Measurements from ENCODE around the gene PSORS1C2.

DNA sequence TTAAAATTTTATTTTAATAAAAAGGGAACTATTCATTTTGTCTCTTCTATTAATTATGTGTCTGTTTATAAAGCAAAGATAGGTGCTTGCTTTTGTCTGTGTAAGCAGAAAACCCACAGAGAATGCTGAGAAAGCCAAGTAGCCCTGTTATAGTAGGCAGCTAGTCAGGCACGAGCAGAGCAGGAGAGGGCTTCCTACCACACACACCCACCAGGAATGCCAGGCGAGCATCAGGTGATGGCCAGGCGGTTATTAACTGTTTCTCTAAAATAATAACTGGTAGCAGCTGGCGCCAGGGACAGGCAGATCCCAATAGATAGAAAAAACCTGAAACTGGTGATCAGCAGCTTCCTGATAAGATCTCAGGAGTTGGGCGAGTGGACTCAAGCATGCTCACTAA, 42.2 kb downstream of the PSORS1C2 start:
- TF ChIP-seq POLR2AphosphoS5 (IDR thresholded peaks at IDR 0.05; ENCODE audit: low read depth, low read length): no peak
- no peak for TF ChIP-seq POLR2A (IDR thresholded peaks at IDR 0.05; ENCODE audit: low read depth, low read length)
- no peak for TF ChIP-seq TAF1 (IDR thresholded peaks at IDR 0.05; ENCODE audit: low read depth, low read length)
- TF ChIP-seq SPI1 (IDR thresholded peaks at IDR 0.05; ENCODE audit: low read depth, low read length): no peak
- no peak for TF ChIP-seq PAX5 (IDR thresholded peaks at IDR 0.05; ENCODE audit: insufficient read depth, low read length, severe bottlenecking)
- no peak for TF ChIP-seq POU2F2 (IDR thresholded peaks at IDR 0.05; ENCODE audit: low read depth, low read length)
